Naive thymus-derived CD4-positive, alpha-beta T cell (primary cell): Measurements from ENCODE around the gene NXN. TPM values are rescaled to one million over a fixed set of nuclear protein-coding genes. Genes with fewer than 3 reads are reported as not detected.
"Not testable (repeated sequence)": the region's sequence is repeated elsewhere in the genome, so short reads cannot be mapped to it uniquely, and the experiment has no call there.

Experiments
- ATAC-seq: fragments of 150-1000 bp; cut with Tn5 transposase; 2 replicates; pipeline ENCODE4 v1.10.0; 2021; ENCODE audit warnings: mild to moderate bottlenecking, moderate library complexity
- CTCF ChIA-PET: fragments of 350-600 bp; sonication (Branson Sonifier 250); formaldehyde crosslinking; loops from one replicate; lab custom pipeline; 2021; ENCODE audit warnings: antibody characterized with exemption; lab: Charles Lee
- POLR2A ChIA-PET: fragments of 350-600 bp; sonication (Branson Sonifier 250); formaldehyde crosslinking; loops from one replicate; lab custom pipeline; 2021; ENCODE audit warnings: antibody characterized with exemption, inconsistent platforms; lab: Charles Lee
- DNase-seq, 9 donors: peaks; one replicate each; pipeline versions ENCODE4 v3.0.0 to v3.0.0-alpha.2; 2020 to 2022; ENCODE audit warnings: mixed read lengths in 1 of 9
- H3K27ac ChIP-seq: one replicate; pipeline ENCODE4 v1.7.0; 2013; ENCODE audit warnings: mild to moderate bottlenecking, low read depth, low read length, moderate library complexity
- H3K27me3 ChIP-seq, 2 donors: one replicate each; pipeline ENCODE4 v1.7.0; 2013; ENCODE audit warnings: low read length in 2 of 2, mild to moderate bottlenecking in 2 of 2, moderate library complexity in 2 of 2; ENCODE audit not compliant: control insufficient read depth in 2 of 2, insufficient read depth in 2 of 2
- H3K36me3 ChIP-seq, 3 experiments: 1 replicate in 2 of 3; 2 replicates in 1 of 3; pipeline ENCODE4 v1.7.0; 2013; ENCODE audit warnings: low read length in 3 of 3, mild to moderate bottlenecking in 3 of 3, moderate library complexity in 1 of 3; ENCODE audit not compliant: insufficient read depth in 3 of 3, control insufficient read depth in 2 of 3
- H3K4me1 ChIP-seq, 2 donors: one replicate each; pipeline ENCODE4 v1.7.0; 2013; ENCODE audit warnings: low read length in 2 of 2, mild to moderate bottlenecking in 2 of 2, moderate library complexity in 1 of 2; ENCODE audit not compliant: control insufficient read depth in 2 of 2, insufficient read depth in 2 of 2
- H3K4me3 ChIP-seq: 2 replicates; pipeline ENCODE4 v1.7.0; 2013; ENCODE audit warnings: mild to moderate bottlenecking, low read length
- H3K9me3 ChIP-seq, 3 experiments: 1 replicate in 2 of 3; 2 replicates in 1 of 3; pipeline ENCODE4 v1.7.0; 2013; ENCODE audit warnings: low read length in 3 of 3; ENCODE audit not compliant: control insufficient read depth in 2 of 3
- H3K27ac Mint-ChIP-seq, 9 donors: one replicate each; pipeline ENCODE4 v1.8.0; 2020 to 2022; ENCODE audit warnings: mixed read lengths in 9 of 9, mild to moderate bottlenecking in 8 of 9, moderate library complexity in 5 of 9, inconsistent platforms in 2 of 9
- H3K27me3 Mint-ChIP-seq, 5 donors: one replicate each; pipeline ENCODE4 v1.8.0; 2021 to 2022; ENCODE audit warnings: mixed read lengths in 5 of 5, mild to moderate bottlenecking in 1 of 5
- H3K36me3 Mint-ChIP-seq, 5 donors: one replicate each; pipeline ENCODE4 v1.8.0; 2020 to 2022; ENCODE audit warnings: mixed read lengths in 5 of 5, mild to moderate bottlenecking in 3 of 5, inconsistent platforms in 1 of 5
- H3K4me1 Mint-ChIP-seq, 7 donors: one replicate each; pipeline ENCODE4 v1.8.0; 2020 to 2022; ENCODE audit warnings: mixed read lengths in 7 of 7, mild to moderate bottlenecking in 3 of 7, inconsistent platforms in 1 of 7
- H3K4me3 Mint-ChIP-seq, 10 donors: one replicate each; pipeline ENCODE4 v1.8.0; 2020 to 2022; ENCODE audit warnings: mild to moderate bottlenecking in 10 of 10, mixed read lengths in 10 of 10, moderate library complexity in 6 of 10, inconsistent platforms in 2 of 10
- H3K9me3 Mint-ChIP-seq, 11 donors: one replicate each; pipeline ENCODE4 v1.8.0; 2020 to 2022; ENCODE audit warnings: mixed read lengths in 11 of 11, mild to moderate bottlenecking in 4 of 11, inconsistent platforms in 1 of 11, moderate library complexity in 1 of 11
- intact Hi-C, 2 donors: fragments of 100-400 bp; cut with micrococcal nuclease; formaldehyde crosslinking; loops; one replicate each; pipeline ENCODE4 v1.15.1; 2023
- polyA plus RNA-seq, 2 donors: library from polyadenylated mRNA; unstranded; fragments of 300-500 nt; fragmentation: Illumina TruSeq; gene quantifications; one replicate each; pipeline ENCODE4 v1.2.3, GENCODE V29; 2021
- total RNA-seq, 6 experiments: library from RNA in 5 of 6; stranded (reverse) in 5 of 6; gene quantifications; 1 replicate in 5 of 6; 2 replicates in 1 of 6; pipeline ENCODE4 v1.2.3 and lab custom pipeline; 2021 to 2026

NXN gene
- total and polyA plus RNA-seq, 7 experiments from 2014 or later: 0.10 to 0.84 (median 0.30) TPM; not detected in 2

DNA sequence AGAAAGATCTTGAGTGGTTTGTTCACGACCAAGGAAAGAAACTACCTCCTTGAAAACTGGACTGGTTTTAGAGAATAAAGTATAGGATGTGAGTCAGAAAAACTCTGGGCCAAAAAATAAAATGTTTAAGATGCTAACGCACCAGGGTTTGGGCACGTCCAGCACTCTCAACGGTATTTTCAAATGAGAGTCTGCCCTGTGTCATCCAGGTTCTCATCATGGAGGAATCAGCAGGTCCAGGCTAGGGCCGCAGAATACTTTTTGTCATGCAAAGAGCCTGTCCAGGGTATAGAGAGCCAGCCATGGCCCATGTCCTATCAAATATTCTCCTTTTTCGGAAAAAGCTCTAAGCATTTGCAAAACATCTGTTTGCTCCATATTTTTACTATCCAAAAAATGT is 2.4 kb downstream of the NXN start:
- no peak for DNase-seq
- Mint-ChIP-seq H3K4me3 (no peak overlapping the region), H3K27me3 (peaks cover 42 to 46% (median 44%) of the 10 kb centered on the region in 5 donors), H3K4me1 (peaks cover 13 to 20% (median 15%) of the 10 kb centered on the region in 7 donors), H3K36me3 (no peaks in the 10 kb centered on the region), H3K9me3 (no peaks in the 10 kb centered on the region), H3K27ac (no peak overlapping the region)
- Histone ChIP-seq H3K4me3 (no peak overlapping the region), H3K27ac (no peak overlapping the region), H3K9me3 (no peaks in the 10 kb centered on the region), H3K36me3 (no peaks in the 10 kb centered on the region), H3K4me1 (peaks cover 8 to 19% of the 10 kb centered on the region in 2 donors), H3K27me3 (peaks cover 6 to 11% of the 10 kb centered on the region in 2 donors)
- CTCF ChIA-PET: interaction anchor here (0.7 kb wide), 1 partner anchor 200 kb away, joined by 3 read pairs; no protein-coding TSS in a partner anchor
- POLR2A ChIA-PET: no interaction called here
- intact Hi-C loops: loop anchor here in 1 of 2 donors (5.0 kb wide), 1 partner anchor 245 kb away; the partner anchor contains the start of gene TLCD3A
- ATAC-seq: no peak

DNA sequence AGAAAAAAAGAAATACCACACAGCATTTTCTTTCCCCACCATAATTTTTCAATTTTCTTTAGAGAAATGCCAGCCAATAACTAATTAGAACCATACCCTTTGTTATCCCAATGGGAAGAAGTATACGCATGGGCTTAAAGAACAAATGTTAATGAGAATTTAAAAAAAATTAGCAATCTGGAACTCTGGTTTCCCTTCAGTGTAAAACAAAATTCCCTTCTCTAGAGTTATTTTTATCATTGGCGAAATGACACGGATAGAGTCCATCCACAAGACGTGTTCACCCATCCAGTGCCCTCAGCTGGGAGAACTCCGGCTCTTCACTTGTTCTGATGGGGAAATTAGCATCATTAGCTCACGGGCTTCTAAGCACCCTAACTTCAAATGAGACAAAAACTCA is 3.3 kb downstream of the NXN start:
- Histone ChIP-seq H3K9me3 (no peaks in the 10 kb centered on the region), H3K4me1 (peaks cover 8 to 19% of the 10 kb centered on the region in 2 donors), H3K4me3 (no peak overlapping the region), H3K27me3 (peaks cover 6 to 11% of the 10 kb centered on the region in 2 donors), H3K36me3 (no peaks in the 10 kb centered on the region), H3K27ac (no peak overlapping the region)
- ATAC-seq (no peak), DNase-seq (no peak)
- H3K4me1 Mint-ChIP-seq: peaks cover 13 to 20% (median 15%) of the 10 kb centered on the region in 7 donors
- H3K9me3 Mint-ChIP-seq: no peaks in the 10 kb centered on the region
- POLR2A ChIA-PET: interaction anchor here (0.6 kb wide), 1 partner anchor 239 kb away, joined by 4 read pairs; no protein-coding TSS in a partner anchor
- intact Hi-C loops: loop anchor here in 1 of 2 donors (5.0 kb wide), 1 partner anchor 244 kb away; the partner anchor contains the start of gene TLCD3A
- no peak overlapping the region for H3K4me3 Mint-ChIP-seq
- peaks cover 43 to 46% (median 44%) of the 10 kb centered on the region in 5 donors for H3K27me3 Mint-ChIP-seq
- no peak overlapping the region for H3K27ac Mint-ChIP-seq
- CTCF ChIA-PET: interaction anchor here (0.7 kb wide), 1 partner anchor 12 kb away, joined by 3 read pairs; no protein-coding TSS in a partner anchor
- H3K36me3 Mint-ChIP-seq: no peaks in the 10 kb centered on the region

DNA sequence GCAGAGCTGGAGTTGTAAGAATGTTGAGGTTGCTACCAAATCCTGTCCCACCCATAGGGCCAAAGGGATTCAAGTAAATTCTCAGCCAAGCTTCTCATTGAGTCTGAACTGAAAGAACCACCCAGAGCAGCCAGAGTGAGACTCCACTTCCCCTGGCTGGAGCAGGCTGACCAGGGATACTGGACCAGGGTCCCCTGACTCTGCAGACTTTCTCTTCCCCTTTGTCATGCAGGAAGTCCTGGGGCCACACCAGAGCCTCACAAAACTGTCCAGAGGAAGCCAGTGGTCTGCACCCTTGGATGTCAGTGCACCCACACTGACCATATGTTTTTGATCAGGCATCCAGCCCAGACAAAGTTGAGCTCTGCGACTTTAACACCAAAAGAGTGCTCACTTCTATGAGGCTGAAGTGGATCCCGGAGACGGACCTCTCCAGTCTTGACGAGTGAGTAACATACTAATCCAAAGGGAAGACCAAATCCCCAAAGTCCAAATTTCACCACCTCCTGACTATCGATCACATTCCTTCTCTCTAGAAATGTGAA is 4.1 kb downstream of the NXN start:
- no peak for ATAC-seq
- DNase-seq: no peak
- no peaks in the 10 kb centered on the region for H3K36me3 Mint-ChIP-seq
- no peak overlapping the region for H3K4me3 ChIP-seq
- H3K4me1 ChIP-seq: peaks cover 4 to 15% of the 10 kb centered on the region in 2 donors
- H3K27me3 ChIP-seq: peaks cover 6 to 11% of the 10 kb centered on the region in 2 donors
- ChIA-PET POLR2A (no interaction called here), CTCF (no interaction called here)
- peaks cover 40 to 53% (median 45%) of the 10 kb centered on the region in 5 donors for H3K27me3 Mint-ChIP-seq
- no peak overlapping the region for H3K27ac Mint-ChIP-seq
- H3K27ac ChIP-seq: no peak overlapping the region
- H3K36me3 ChIP-seq: no peaks in the 10 kb centered on the region
- H3K4me3 Mint-ChIP-seq: no peak overlapping the region
- intact Hi-C loops: loop anchor here in 1 of 2 donors (5.0 kb wide), 1 partner anchor 243 kb away; the partner anchor contains the start of gene TLCD3A
- peaks cover 6 to 11% (median 8%) of the 10 kb centered on the region in 7 donors for H3K4me1 Mint-ChIP-seq
- H3K9me3 ChIP-seq: no peaks in the 10 kb centered on the region
- no peaks in the 10 kb centered on the region for H3K9me3 Mint-ChIP-seq

DNA sequence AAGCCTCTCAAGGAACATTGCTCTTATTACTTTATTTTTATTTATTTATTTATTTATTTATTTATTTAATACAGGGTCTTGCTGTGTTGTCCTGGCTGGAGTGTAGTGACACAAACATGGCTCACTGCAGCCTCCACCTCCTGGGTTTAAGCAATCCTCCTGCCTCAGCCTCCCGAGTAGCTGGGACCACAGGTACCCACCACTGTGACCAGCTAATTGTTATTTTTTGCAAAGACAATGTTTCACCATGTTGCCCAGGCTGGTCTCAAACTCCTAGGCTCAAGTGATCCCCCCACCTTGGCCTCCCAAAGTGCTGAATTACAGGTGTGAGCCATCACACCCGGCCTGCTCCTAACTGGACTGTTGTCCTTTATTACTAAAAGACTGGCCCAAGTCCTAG is 4.8 kb downstream of the NXN start:
- H3K4me3 Mint-ChIP-seq, DNase-seq, H3K27ac ChIP-seq, H3K9me3 ChIP-seq, POLR2A ChIA-PET, H3K27ac Mint-ChIP-seq, H3K4me3 ChIP-seq, H3K36me3 ChIP-seq, H3K4me1 Mint-ChIP-seq, H3K36me3 Mint-ChIP-seq, ATAC-seq, CTCF ChIA-PET, H3K9me3 Mint-ChIP-seq, H3K4me1 ChIP-seq: not testable (repeated sequence)
- peaks cover 6 to 11% of the 10 kb centered on the region in 2 donors for H3K27me3 ChIP-seq
- peaks cover 47 to 59% (median 49%) of the 10 kb centered on the region in 5 donors for H3K27me3 Mint-ChIP-seq
- intact Hi-C loops: loop anchor here in 1 of 2 donors (5.0 kb wide), 1 partner anchor 242 kb away; the partner anchor contains the start of gene TLCD3A

DNA sequence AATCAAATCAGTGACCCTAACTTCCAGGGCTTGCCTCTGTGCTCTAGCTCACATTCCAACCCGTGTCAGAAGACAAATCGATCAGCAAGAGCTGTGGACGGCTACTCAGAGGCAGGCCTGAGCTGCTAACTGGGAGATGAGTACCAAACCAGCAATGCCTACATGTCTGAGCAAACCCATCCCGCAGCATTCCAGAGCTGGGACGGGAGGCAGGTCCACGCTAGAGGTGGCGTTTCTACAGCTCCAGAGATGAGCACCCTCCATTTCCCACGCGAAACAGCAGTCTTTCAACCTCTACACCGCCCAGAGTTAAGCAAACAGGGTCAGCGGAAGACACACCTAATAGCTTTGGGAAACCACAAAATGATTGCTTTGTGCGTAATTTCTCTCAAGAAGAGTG is 6.5 kb downstream of the NXN start:
- CTCF ChIA-PET: no interaction called here
- Mint-ChIP-seq H3K9me3 (no peaks in the 10 kb centered on the region), H3K36me3 (no peaks in the 10 kb centered on the region), H3K27me3 (peaks cover 50 to 72% (median 60%) of the 10 kb centered on the region in 5 donors), H3K4me3 (no peak overlapping the region), H3K27ac (no peak overlapping the region), H3K4me1 (peaks cover 2 to 6% (median 4%) of the 10 kb centered on the region in 7 donors)
- Histone ChIP-seq H3K4me3 (no peak overlapping the region), H3K4me1 (peaks cover 0 to 2% of the 10 kb centered on the region in 2 donors), H3K36me3 (no peaks in the 10 kb centered on the region), H3K27me3 (peaks cover 5 to 10% of the 10 kb centered on the region in 2 donors), H3K9me3 (no peaks in the 10 kb centered on the region), H3K27ac (no peak overlapping the region)
- DNase-seq (no peak), ATAC-seq (no peak)
- intact Hi-C loops: no loop called here
- POLR2A ChIA-PET: no interaction called here

DNA sequence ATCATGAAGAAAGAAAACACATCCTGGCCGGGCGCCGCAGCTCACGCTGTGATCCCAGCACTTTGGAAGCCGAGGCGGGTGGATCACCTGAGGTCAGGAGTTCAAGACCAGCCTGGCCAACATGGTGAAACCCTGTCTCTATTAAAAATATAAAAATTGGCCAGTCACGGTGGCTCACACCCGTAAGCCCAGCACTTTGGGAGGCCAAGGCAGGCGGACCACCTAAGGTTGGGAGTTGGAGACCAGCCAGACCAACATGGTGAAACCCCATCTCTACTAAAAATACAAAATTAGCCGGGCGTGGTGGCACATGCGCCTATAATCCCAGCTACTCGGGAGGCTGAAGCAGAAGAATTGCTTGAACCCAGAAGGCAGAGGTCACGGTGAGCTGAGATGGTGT is 7.7 kb downstream of the NXN start:
- CTCF ChIA-PET: interaction anchor here (0.7 kb wide), 1 partner anchor 281 kb away, joined by 3 read pairs; no protein-coding TSS in a partner anchor
- H3K27ac ChIP-seq, H3K27me3 ChIP-seq, H3K9me3 Mint-ChIP-seq, DNase-seq, POLR2A ChIA-PET, H3K4me1 ChIP-seq, H3K4me1 Mint-ChIP-seq, H3K4me3 Mint-ChIP-seq, ATAC-seq, H3K27ac Mint-ChIP-seq, H3K4me3 ChIP-seq, H3K36me3 ChIP-seq, H3K9me3 ChIP-seq, H3K36me3 Mint-ChIP-seq, intact Hi-C loops: not testable (repeated sequence)
- H3K27me3 Mint-ChIP-seq: peaks cover 40 to 71% (median 58%) of the 10 kb centered on the region in 5 donors
